IPS-NIHi7 (cell line): Measurements from ENCODE around the gene GPX3.
A peak's percentile ranks its signal among the peaks of the same experiment; 100 is the strongest.

Experiments
- DNase-seq: peaks from one replicate; pipeline ENCODE4 v3.0.0; 2012; ENCODE audit warnings: mixed read lengths; ENCODE audit errors: extremely low spot score

The GPX3 gene

GRCh38 chr5:151020304-151021110 is at the start of gene GPX3:
GPX3 (plus strand) TSS chr5:151020591; CDS start chr5:151020655, 64 bp downstream.
- DNase-seq: peak; percentile 96

- no peak for DNase-seq
Observed at GRCh38 chr5:150978590-150978989, 41.8 kb upstream of the GPX3 start.

- DNase-seq: no peak
Observed at GRCh38 chr5:150987746-150988145, 32.6 kb upstream of the GPX3 start.

- DNase-seq: peak; percentile 78
Observed at GRCh38 chr5:150989695-150990094, 30.7 kb upstream of the GPX3 start.

GRCh38 chr5:150992705-150993104 is 27.7 kb upstream of the GPX3 start:
- no peak for DNase-seq

GRCh38 chr5:150993422-150993821 is 27.0 kb upstream of the GPX3 start:
- DNase-seq: no peak

GRCh38 chr5:150993826-150994412 is 26.5 kb upstream of the GPX3 start:
- no peak for DNase-seq

GRCh38 chr5:150999704-151000442 is 20.5 kb upstream of the GPX3 start:
- DNase-seq: no peak

GRCh38 chr5:151001436-151001835 is 19.0 kb upstream of the GPX3 start:
- no peak for DNase-seq

- DNase-seq: peak; percentile 43
Observed at GRCh38 chr5:151002250-151002649, 18.1 kb upstream of the GPX3 start.

- DNase-seq: no peak
Observed at GRCh38 chr5:151002681-151003502, 17.5 kb upstream of the GPX3 start.

- DNase-seq: no peak
Observed at GRCh38 chr5:151003503-151003860, 16.9 kb upstream of the GPX3 start.

- no peak for DNase-seq
Observed at GRCh38 chr5:151004499-151004898, 15.9 kb upstream of the GPX3 start.

GRCh38 chr5:151005187-151005949 is 15.0 kb upstream of the GPX3 start:
- no peak for DNase-seq

GRCh38 chr5:151005950-151006576 is 14.3 kb upstream of the GPX3 start:
- no peak for DNase-seq

- no peak for DNase-seq
Observed at GRCh38 chr5:151006704-151007334, 13.6 kb upstream of the GPX3 start.

GRCh38 chr5:151007430-151008209 is 12.8 kb upstream of the GPX3 start:
- DNase-seq: no peak

- DNase-seq: no peak
Observed at GRCh38 chr5:151008210-151008491, 12.2 kb upstream of the GPX3 start.

- no peak for DNase-seq
Observed at GRCh38 chr5:151008906-151009305, 11.5 kb upstream of the GPX3 start.

GRCh38 chr5:151012862-151013261 is 7.5 kb upstream of the GPX3 start:
- DNase-seq: no peak
